Stimulated activated naive CD4-positive, alpha-beta T cell (primary cell): ENCODE results near the gene HCN3.
A peak's percentile ranks its signal among the peaks of the same experiment; 100 is the strongest.
"Not testable (repeated sequence)": the region's sequence is repeated elsewhere in the genome, so short reads cannot be mapped to it uniquely, and the experiment has no call there.

Experiments used
- DNase-seq, 6 experiments: peaks; one replicate each; lab custom pipeline; 2025; lab: John Stamatoyannopoulos, UW

HCN3 gene

DNA sequence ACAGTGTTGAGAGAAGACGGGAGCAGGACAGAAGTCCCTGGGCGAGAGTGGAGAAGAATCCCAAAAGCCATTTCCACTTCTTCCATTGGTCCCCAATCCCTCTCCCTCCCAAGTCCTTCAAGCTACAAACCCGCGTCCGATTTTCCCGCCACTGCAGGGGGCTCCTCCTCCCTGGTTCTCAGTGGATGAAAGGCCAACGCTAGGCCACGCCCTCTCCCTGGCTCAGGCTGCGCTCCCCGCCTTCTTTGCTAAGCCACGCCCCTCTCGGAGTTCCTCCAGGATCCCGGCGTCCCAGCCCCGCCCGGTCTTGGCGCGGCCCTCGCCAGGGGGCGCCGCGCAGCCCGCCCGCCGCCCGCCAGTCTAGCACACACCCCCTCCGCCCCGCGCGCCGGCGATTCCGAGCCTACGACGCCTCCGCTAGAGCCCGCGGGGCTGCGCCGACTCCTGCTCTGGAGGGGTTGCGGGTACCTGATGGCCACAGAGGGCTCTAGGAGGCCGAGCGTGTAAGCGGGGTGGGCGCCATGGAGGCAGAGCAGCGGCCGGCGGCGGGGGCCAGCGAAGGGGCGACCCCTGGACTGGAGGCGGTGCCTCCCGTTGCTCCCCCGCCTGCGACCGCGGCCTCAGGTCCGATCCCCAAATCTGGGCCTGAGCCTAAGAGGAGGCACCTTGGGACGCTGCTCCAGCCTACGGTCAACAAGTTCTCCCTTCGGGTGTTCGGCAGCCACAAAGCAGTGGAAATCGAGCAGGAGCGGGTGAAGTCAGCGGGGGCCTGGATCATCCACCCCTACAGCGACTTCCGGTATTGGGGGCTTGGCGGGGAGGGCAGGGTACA lies at the start of gene HCN3:
Gene HCN3, plus strand, starts transcription at position 394 of the 832 bp plus-strand sequence. Its CDS starts 128 bp downstream, at position 522.
- peak; percentile 58 to 90 (median 77) for DNase-seq

DNA sequence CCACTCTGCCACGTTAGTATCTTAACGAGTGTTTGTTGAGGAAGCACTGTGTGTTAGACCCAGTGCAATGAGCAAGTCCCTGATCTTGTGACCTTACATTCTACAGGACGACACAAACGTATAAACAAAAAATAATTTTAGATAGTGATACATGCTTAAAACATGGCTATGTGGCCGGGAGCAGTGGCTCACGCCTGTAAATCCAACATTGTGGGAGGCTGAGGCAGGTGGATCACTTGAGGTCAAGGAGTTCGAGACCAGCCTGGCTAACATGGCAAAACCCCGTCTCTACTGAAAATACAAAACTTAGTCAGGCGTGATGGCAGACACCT lies 49.2 kb upstream of the HCN3 start:
- no peak for DNase-seq

DNA sequence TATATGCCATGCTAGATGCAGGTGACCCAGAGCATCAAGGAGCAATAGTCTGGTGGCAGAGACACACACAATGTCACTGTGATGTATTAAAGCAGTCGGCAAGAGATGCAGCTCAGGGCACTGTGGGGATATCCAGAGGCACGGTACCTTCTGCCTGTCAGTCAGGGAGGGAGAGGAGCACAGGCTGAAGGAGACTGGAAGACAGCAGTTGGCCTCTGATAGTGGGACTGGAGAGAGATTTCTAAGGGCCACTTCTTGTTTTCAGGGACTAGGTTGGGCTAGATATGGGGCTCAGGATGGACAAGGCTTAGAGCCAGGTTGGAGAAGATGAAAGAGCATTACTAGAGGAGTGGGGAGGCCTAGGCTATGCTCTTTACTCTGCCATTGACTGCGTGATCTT lies 46.0 kb upstream of the HCN3 start:
- DNase-seq = not testable (repeated sequence)

DNA sequence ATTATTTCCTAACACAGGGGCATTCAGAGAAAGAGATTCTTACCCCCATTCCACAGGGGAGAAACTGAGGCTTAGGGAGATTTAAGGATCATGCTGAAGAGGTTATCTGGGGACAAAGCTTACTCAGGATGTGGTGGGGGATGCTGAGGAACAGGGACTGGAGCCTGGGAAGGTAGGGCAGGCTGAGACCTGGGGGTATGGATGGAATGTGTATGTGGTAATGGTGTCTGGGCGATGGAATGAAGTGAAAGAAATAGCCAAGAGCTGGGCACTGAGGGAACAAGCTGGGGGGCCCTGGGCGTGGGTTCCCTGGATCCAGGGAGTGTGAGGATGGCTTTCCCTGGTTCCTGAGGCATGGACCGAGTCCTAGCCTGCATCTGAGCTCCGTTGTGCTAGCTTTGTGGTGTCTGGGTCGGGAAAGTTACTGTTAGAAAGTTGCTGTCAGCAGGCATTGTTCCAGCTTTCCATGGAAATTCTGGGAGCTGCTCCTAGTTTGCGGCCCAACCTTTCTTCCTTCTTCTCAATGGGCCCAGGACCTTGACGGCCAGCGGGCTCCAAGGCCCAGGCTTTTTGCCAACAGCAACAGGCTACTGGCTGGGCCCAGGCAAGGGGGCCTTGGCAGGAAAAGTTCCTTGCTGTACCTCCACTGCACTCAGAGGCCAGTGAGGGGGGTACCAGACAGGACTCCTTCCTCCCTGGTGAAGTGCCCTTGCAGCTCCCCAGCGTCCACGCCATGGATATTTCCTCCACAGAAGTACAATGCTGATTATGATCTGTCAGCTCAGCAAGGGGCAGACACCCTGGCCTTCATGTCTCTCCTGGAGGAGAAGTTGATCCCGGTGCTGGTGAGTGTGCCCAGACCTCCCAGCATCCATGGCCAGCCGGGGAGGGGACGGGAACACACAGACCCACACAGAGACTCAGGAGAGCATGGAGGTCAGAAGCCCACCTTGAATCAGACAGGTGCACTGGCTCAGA lies 45.0 kb upstream of the HCN3 start:
- DNase-seq = not testable (repeated sequence)

DNA sequence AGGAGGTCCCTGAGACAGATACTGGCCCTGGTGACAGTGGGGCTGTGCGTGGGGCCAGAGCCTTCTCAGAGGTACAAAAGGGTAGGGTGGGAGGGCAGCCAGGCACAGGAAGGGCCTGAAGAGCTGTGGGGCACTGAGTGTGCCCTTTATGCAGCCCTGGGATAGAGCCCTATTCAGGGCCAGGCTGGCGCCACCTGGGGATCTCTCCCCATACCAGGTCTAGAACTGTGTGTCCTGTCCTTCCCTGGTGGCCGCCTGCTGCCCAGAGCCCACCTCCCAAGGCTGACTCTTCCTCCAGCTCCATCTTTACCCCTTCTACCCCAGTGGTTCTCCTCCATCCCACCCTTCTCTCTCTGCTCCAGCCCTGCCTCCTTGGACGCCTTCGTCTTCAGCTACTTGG lies 43.8 kb upstream of the HCN3 start:
- not testable (repeated sequence) for DNase-seq

DNA sequence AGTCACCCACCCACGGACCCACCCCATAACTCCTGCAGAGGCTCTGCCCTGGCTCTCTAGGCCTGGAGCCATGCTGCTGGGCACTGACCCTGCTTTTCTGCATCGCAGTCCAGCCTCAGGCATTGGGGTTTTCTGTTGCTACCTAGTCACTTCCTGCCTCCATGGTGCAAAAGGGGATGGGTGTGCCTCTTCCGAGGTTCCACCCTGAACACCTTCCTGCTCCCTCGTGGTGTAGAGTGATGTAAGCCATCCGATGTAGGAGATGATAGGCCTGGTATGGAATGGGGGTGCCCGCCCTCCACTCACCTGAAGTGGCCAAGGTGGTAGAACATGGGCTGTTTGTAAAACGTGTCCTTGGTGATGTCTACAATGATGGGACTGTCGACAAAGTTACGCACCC lies 41.9 kb upstream of the HCN3 start:
- DNase-seq = not testable (repeated sequence)

DNA sequence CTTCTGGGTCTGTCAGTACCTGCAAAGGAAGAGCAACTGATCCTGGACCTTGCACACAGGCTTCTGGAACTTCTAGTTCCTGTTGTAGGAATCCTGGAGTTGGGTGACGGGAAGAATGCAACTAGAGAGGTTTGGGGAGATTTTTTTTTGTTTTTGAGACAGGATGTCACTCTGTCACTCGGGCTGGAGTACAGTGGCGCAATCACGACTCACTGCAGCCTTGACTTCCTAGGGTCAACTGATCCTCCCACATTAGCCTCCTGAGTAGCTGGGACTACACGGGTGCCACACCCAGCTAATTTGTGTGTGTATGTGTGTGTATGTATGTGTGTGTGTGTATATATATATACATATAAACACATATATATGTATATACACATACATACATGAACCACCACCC lies 40.8 kb upstream of the HCN3 start:
- DNase-seq = no peak

DNA sequence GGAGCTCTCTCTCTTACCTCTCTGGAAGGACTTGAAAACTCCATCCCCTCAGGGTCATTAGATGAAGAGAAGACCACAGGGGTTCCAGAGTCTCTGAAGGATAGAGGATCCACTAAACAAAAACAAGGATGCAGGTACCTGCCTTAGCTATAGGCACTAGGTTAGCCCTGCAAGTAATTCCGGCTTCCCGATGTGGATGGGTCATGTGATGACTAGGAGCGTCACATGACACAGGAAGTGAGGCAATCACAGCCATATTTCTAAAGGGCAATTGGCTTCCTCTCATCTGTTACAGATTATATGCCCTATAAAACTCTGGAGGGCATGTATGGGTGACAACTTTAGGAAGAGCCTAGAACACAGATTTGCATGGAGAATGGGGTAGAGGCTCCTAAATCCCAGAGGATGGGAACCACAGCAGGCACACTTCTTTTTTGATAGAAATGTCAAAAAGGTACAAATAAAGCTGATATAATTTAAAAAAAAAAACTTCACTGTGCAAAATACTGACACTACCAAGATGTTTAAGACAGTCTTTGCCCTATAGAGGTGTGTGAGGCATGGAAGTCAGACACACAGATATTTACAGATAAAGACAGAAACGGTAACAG lies 36.1 kb upstream of the HCN3 start:
- DNase-seq = peak; percentile 33 to 74 (median 58)

DNA sequence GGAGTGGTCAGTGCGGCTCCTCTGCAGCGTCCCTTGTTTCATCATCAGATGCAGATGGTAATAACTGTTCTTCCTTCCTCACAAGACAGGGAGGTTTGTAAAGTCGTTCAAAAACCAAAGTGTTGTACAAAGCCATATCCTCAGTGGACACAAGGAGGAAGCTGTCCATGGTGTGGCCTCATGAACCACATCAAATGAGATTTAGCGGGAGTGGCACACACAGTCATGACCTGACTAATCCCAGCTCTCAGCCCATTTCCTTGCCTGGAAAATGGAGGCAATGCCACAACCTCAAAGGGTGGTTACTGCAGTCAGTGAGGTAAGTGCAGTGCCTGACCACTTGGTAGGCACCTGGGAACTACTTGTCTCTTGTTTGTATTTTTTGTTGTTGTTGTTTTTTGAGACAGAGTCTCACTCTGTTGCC lies 35.4 kb upstream of the HCN3 start:
- DNase-seq = no peak

DNA sequence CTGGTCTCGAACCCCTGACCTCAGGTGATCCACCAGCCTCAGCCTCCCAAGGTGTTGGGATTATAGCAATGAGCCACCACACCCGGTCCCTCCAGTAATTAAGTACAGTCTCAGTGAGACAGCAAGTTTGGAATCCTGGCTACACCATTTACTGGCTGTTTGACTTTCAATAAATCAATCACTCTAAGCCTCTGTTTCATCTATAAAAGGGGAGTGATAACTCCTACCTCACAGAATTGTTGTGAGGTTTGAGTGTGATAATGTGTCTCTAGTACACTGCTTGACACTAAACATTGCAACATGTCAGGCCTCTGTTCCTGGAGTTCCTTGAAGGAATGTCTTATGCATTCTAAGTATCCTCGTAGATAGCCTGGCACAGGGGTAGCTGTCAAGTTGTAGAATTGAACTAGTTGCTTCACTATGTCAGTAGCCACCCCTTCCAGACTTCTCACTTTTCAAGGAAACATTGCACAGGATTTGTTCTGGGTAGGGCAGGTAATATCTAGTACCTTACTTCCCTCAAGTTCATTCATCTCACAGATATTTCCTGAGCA lies 34.4 kb upstream of the HCN3 start:
- no peak for DNase-seq

DNA sequence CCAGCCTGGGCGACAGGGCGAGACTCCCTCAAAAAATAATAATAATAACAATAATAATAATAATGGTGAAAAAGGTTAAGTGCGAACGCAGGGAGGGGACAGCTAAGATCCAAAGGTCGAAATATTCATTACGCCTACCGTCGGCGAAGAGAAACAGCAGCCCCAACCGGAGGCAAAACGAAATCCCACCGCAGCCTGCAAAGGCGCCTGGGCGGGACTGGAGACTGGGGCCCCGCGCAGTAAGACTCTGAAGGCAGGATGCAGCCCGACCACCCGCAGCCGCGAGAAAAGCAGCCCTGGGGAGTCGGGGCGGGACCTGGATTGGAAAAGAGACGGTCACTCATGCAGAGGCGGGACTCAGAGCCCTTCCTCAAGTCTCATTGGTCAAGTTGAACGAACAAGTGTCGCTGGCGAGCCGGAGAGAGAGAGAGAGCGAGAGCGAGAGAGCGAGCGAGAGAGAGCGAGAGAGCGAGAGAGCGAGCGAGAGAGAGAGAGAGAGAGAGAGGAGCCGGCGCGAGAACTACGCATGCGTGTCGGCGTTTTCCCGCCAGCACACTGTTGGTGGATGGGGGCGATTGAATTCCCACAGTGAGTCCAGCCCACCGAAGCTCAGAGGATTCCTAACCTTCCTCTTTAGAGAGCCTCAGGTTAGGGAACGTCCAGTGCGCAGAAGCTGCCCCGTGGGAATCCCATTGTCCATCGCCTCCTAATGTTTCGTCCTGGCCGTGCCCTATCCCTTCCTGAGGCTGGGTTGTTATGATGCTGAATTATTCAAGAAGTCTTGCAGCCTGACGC lies 32.7 kb upstream of the HCN3 start:
- DNase-seq = peak; percentile 86 to 95 (median 92)

DNA sequence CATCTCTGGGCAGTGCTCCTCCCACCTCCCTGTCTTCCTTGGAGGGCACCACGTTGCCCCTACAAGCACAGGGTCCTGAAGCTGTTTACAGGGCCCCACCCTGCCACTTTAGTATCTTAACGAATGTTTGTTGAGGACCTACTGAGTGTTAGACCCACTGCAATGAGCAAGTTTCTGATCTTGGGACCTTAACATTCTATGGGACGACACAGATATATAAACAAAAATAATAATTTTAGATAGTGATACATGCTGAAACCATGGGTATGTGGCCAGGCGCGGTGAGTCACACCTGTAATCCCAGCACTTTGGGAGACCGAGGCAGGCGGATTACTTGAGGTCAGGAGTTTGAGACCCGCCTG lies 32.1 kb upstream of the HCN3 start:
- no peak for DNase-seq

DNA sequence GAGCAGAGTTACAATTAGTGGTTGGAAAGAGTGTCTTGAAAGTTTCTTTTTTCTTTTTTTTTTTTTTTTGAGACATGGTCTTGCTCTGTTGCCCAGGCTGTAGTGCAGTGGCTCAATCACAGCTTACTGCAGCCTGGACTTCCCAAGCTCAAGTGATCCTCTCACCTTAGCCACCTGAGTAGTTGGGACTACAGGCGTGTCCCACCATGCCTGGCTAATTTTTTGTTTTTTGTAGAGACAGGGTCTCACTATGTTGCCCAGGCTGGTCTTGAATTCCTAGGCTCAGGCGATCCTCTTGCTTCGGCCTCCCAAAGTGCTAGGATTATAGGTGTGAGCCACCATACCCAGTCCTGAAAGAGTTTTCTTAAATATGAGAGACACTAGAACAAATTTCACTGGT lies 30.5 kb upstream of the HCN3 start:
- DNase-seq = not testable (repeated sequence)

DNA sequence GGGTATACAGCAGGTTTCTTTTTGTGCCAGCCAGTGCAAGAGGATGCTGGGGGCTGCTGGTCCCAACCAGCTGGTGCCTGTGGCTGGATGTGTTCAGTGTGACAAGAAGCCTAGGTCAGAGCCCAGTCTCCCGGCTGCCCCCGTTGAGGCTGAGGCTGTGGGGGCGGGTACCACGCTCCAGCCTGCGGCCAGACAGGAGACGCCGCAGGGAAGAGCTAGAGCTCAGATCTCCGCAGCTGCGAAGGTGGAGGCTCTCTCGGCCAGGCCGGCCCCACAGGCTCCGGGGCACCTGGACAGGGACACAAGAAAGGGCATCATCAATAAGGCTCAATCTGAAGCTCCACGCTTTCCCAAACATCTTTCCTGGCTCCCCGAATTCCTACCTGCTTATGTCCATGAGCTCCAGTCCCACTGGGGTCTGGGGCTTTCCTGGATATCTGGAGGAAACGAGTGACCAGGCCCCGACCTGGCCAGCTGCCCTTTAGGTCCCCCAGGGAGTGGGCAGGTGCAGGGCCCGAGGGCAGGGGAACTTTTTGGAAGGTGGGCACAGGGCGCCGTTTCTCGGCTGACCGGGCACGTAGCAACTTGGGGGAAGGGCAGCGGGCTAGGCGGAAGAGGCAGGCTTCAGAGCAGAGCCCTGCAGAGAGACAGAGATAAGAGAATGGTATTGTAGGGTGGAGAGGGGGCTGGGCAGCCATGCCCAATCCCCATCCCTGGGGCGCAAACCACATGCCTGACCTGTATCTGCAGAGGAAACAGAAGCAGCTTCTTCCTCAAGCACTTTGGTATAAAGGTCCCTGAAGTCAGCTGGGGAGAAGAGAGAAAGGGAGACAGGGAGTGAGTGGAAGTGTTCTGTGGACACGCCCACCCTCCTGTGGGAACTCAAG lies 29.4 kb upstream of the HCN3 start:
- no peak for DNase-seq

DNA sequence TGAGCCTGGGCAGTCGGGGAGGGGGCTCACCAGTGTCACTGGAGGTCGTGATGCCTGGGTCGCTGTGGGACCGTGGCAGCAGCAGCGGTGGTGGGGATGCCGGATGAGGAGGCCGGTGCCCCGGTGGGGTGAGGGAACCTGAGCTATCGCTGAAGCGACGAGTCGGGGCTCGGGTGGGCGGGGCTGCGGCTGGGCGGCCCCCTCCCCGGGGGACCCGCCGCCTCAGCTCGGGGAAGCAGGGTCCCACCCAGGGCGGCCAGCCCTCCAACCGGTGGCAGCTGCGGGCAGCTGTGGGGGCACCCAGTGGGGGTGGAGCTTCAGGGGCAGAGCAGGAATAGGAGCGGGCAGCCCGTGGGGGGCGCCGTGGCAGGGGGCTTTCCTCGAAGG lies 27.0 kb upstream of the HCN3 start:
- DNase-seq = peak in 2 of 6 experiments; percentile 9 to 57

DNA sequence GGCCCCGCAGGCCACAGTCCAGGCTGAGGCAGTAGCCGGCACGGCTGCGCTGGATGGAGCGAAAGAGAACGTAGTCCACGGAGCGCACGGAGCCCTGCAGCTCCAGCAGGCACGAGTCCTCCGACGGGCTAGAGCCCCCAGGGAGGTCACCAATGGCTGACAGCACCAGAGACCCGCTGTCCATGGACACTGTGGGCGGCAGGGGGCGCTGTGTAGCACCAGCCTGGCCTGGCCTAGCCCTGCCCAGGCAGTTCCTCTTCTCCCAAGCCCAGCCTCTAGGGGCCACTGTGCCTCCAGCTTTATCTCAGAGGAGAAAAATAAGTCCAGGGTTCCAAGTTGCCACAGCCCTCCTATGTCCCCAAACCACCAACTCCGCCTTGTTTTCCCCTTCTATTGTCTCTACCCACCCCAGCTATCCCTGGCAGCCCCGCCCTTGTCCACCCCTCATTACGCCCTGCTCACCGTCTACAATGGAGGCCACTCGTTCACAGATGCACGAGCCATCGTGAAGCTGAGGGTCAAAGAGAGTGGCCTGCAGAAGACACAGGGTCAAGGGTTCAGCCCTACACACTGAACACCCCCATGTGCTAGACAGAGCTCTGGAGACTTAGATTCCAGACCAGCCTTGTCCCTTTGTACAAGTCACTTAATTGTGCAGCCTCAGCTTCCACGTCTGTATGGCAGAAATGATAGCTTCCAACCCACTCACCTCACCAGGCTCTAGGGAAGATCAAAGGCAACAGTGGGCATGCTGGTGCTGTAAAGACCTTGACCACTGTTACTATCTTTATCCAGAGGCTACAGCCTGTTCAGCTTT lies 26.4 kb upstream of the HCN3 start:
- peak; percentile 81 to 94 (median 92) for DNase-seq

DNA sequence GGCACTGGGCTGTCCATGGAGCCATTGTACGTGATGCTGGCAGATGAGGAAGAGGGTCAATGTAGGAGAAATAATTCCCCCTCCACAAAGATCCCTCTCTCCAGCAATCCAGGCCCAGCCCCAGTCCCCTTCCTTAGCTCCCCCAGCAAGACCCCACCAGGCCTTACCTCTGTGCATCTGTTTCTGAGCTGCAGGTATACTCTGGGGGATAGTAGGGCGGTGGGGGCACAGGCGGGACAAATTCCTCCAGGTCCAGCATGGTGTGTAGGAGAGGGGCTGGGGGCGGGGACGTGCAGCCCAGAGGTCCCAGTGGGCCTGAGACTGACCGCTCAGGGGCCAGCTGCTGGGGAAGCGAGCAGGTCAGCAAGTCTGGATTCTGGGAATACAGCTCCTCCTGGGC lies 25.7 kb upstream of the HCN3 start:
- no peak for DNase-seq

DNA sequence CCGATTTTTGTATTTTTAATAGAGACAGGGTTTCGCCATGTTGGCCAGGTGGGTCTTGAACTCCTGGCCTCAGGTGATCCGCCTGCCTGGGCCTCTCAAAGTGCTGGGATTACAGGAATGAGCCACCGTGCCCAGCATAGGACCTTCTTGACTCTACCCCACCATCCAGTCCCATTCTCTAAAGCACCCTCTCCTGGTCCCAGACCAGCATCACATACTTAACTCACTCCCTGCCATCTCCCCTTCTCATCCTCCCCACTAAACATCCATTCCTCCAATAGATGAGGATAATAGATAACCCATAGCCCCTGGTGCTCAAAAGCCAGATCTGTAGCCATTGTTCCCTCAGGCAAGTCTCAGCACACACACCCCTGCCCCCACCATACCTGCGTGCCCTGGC lies 24.1 kb upstream of the HCN3 start:
- no peak for DNase-seq

DNA sequence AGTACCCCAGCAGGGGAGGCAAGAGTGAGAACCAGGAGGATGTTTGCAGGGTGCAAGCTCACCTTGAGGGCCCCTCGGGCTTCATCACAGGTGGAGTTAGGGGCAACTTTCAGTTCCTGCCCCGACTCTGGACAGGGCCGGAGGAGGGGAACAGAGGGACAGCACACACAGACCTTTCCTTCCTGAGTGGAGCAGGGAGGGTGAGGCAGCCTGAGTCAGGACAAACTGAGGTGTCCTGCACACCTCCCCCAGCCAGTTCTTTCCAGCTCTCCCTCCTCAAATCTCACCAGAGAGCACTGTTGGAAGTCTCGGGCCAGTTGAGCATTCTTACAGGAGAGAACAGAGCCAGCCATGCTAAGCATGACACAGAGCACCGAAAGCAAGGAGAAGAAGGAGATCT lies 23.5 kb upstream of the HCN3 start:
- no peak for DNase-seq
